H1 (cell line): ENCODE data around the gene RBSN. TPM values are rescaled to one million over a fixed set of nuclear protein-coding genes. Genes with fewer than 3 reads are reported as not detected.

ENCODE experiments used
- CTCF ChIA-PET: fragments of 300-600 bp; sonication (Branson Sonifier 250); formaldehyde crosslinking; loops from one replicate; lab custom pipeline; 2021; ENCODE audit not compliant: partially characterized antibody; lab: Charles Lee
- POLR2A ChIA-PET: fragments of 300-600 bp; sonication (Branson Sonifier 250); formaldehyde crosslinking; loops from one replicate; lab custom pipeline; 2021; ENCODE audit warnings: inconsistent platforms; ENCODE audit not compliant: partially characterized antibody; lab: Charles Lee
- DNase-seq, 2 experiments: peaks; one replicate each; pipeline versions ENCODE4 v3.0.0 to v3.0.0-alpha.2; 2010 to 2022; ENCODE audit warnings: low spot score in 2 of 2, low read depth in 1 of 2, mixed read lengths in 1 of 2
- FAIRE-seq: peaks from 2 replicates; lab custom pipeline; 2011; peaks lifted over from hg19 to GRCh38; lab: Jason Lieb, UNC
- H2AFZ ChIP-seq: 2 replicates; pipeline ENCODE4 v1.8.1; 2012; ENCODE audit warnings: low read length, inconsistent platforms
- H2AK5ac ChIP-seq: 2 replicates; pipeline ENCODE4 v1.6.1; 2013; ENCODE audit warnings: low read depth, low read length
- H2BK120ac ChIP-seq: replicated peaks from 2 replicates; pipeline ENCODE3; 2013; ENCODE audit warnings: low read depth, low read length, inconsistent platforms
- H2BK12ac ChIP-seq: 2 replicates; pipeline ENCODE4 v1.6.1; 2013; ENCODE audit warnings: low read depth, low read length
- H2BK15ac ChIP-seq: 2 replicates; pipeline ENCODE4 v1.6.1; 2013; ENCODE audit warnings: low read length
- H2BK20ac ChIP-seq: 2 replicates; pipeline ENCODE4 v1.6.1; 2013; ENCODE audit warnings: low read length
- H2BK5ac ChIP-seq: 2 replicates; pipeline ENCODE4 v1.6.1; 2013; ENCODE audit warnings: low read depth, low read length
- H3K14ac ChIP-seq: 2 replicates; pipeline ENCODE4 v1.6.1; 2013; ENCODE audit warnings: inconsistent platforms; ENCODE audit not compliant: insufficient read length
- H3K18ac ChIP-seq: 2 replicates; pipeline ENCODE4 v1.6.1; 2013; ENCODE audit warnings: low read length; ENCODE audit errors: extremely low read depth
- H3K23ac ChIP-seq: 2 replicates; pipeline ENCODE4 v1.6.1; 2013; ENCODE audit warnings: inconsistent platforms; ENCODE audit not compliant: insufficient read length
- H3K23me2 ChIP-seq: 2 replicates; pipeline ENCODE4 v1.6.1; 2013; ENCODE audit warnings: low read depth, low read length
- H3K27ac ChIP-seq: 2 replicates; pipeline ENCODE4 v1.6.1; 2011; ENCODE audit warnings: low read depth, low read length, inconsistent platforms
- H3K27me3 ChIP-seq, 4 experiments: replicated peaks in 1 of 4; 1 replicate in 1 of 4; 2 replicates in 3 of 4; pipeline versions ENCODE4 v1.6.1 to v1.8.1; 2011 to 2013; ENCODE audit warnings: low read length in 3 of 4, mild to moderate bottlenecking in 3 of 4, inconsistent platforms in 2 of 4, mixed read lengths in 2 of 4, moderate library complexity in 1 of 4; ENCODE audit not compliant: control insufficient read depth in 3 of 4, insufficient read depth in 3 of 4; ENCODE audit errors: extremely low read depth in 1 of 4
- H3K36me3 ChIP-seq, 4 experiments: 2 replicates each; pipeline versions ENCODE4 v1.6.1 to v1.8.1; 2011 to 2013; ENCODE audit warnings: mild to moderate bottlenecking in 4 of 4, low read length in 3 of 4, moderate library complexity in 2 of 4, control low read depth in 1 of 4, inconsistent platforms in 1 of 4; ENCODE audit not compliant: insufficient read depth in 4 of 4, control insufficient read depth in 2 of 4
- H3K4ac ChIP-seq: replicated peaks from 2 replicates; pipeline ENCODE3; 2013; ENCODE audit warnings: low read length, low read depth, mixed read lengths, inconsistent platforms; ENCODE audit not compliant: insufficient read length
- H3K4me1 ChIP-seq, 4 experiments: replicated peaks in 1 of 4; 1 replicate in 1 of 4; 2 replicates in 3 of 4; pipeline versions ENCODE4 v1.6.1 to v1.8.1; 2011 to 2013; ENCODE audit warnings: low read length in 3 of 4, inconsistent platforms in 2 of 4, mixed read lengths in 1 of 4; ENCODE audit not compliant: insufficient read depth in 4 of 4, control insufficient read depth in 3 of 4
- H3K4me2 ChIP-seq, 2 experiments: 2 replicates each; pipeline versions ENCODE4 v1.6.1 to v1.8.1; 2011 to 2013; ENCODE audit warnings: low read depth in 2 of 2, low read length in 2 of 2, control low read depth in 1 of 2, inconsistent platforms in 1 of 2, mild to moderate bottlenecking in 1 of 2; ENCODE audit not compliant: insufficient read depth in 1 of 2
- H3K4me3 ChIP-seq, 4 experiments: fragments of 200-600, 300-600 bp in 1 of 4; sonication (generic), shearing (Covaris generic), sonication (Bioruptor Twin) in 1 of 4; 2 replicates each; pipeline versions ENCODE4 v1.5.1 to v1.8.1; 2011 to 2016; ENCODE audit warnings: low read length in 4 of 4, low read depth in 3 of 4, control low read depth in 2 of 4, inconsistent platforms in 2 of 4, mild to moderate bottlenecking in 2 of 4, mixed read lengths in 1 of 4, moderate library complexity in 1 of 4; ENCODE audit not compliant: insufficient read depth in 2 of 4; ENCODE audit errors: extremely low read depth in 1 of 4
- H3K56ac ChIP-seq: replicated peaks from 2 replicates; pipeline ENCODE3; 2013; ENCODE audit warnings: low read depth, mild to moderate bottlenecking, mixed read lengths, low read length, inconsistent platforms; ENCODE audit not compliant: insufficient read length
- H3K79me1 ChIP-seq: 2 replicates; pipeline ENCODE4 v1.6.1; 2013; ENCODE audit warnings: low read depth, low read length, control low read depth
- H3K79me2 ChIP-seq, 2 experiments: 2 replicates each; pipeline versions ENCODE4 v1.6.1 to v1.8.1; 2012 to 2013; ENCODE audit warnings: low read length in 2 of 2, mild to moderate bottlenecking in 2 of 2, inconsistent platforms in 1 of 2; ENCODE audit not compliant: insufficient read depth in 2 of 2, control insufficient read depth in 1 of 2
- H3K9ac ChIP-seq, 4 experiments: replicated peaks in 1 of 4; 1 replicate in 1 of 4; 2 replicates in 3 of 4; pipeline versions ENCODE4 v1.6.1 to v1.8.1; 2011 to 2013; ENCODE audit warnings: low read depth in 3 of 4, low read length in 3 of 4, control low read depth in 2 of 4, mild to moderate bottlenecking in 2 of 4, moderate library complexity in 2 of 4, inconsistent platforms in 1 of 4; ENCODE audit errors: extremely low read depth in 1 of 4
- H3K9me3 ChIP-seq, 2 experiments: 2 replicates each; pipeline versions ENCODE4 v1.6.1 to v1.8.1; 2012 to 2013; ENCODE audit warnings: mild to moderate bottlenecking in 2 of 2, moderate library complexity in 2 of 2, control low read depth in 1 of 2, inconsistent platforms in 1 of 2, low read depth in 1 of 2, low read length in 1 of 2, mixed read lengths in 1 of 2; ENCODE audit not compliant: insufficient read depth in 2 of 2
- H4K20me1 ChIP-seq, 2 experiments: replicated peaks in 1 of 2; 2 replicates each; pipeline versions ENCODE3 to v1.8.1; 2011 to 2013; ENCODE audit warnings: inconsistent platforms in 2 of 2, low read length in 2 of 2, mild to moderate bottlenecking in 1 of 2; ENCODE audit not compliant: insufficient read depth in 2 of 2, control insufficient read depth in 1 of 2
- H4K5ac ChIP-seq: 2 replicates; pipeline ENCODE4 v1.6.1; 2013; ENCODE audit warnings: low read length, low read depth, mixed read lengths, inconsistent platforms; ENCODE audit not compliant: insufficient read length
- H4K8ac ChIP-seq: 2 replicates; pipeline ENCODE4 v1.8.0; 2013; ENCODE audit warnings: mild to moderate bottlenecking, moderate library complexity, low read length, inconsistent platforms; ENCODE audit not compliant: insufficient read depth; ENCODE audit errors: extremely low read depth
- H4K91ac ChIP-seq: replicated peaks from 2 replicates; pipeline ENCODE3; 2013; ENCODE audit warnings: low read length, mixed read lengths, inconsistent platforms; ENCODE audit not compliant: insufficient read length
- ASH2L ChIP-seq: fragments of 200-600, 300-600 bp; sonication (generic); IDR thresholded peaks from one replicate; pipeline ENCODE4 v1.7.1; 2017; ENCODE audit warnings: low read length
- BACH1 ChIP-seq: IDR thresholded peaks from 2 replicates; pipeline ENCODE4 v1.6.1; 2012; ENCODE audit warnings: low read length, improper control_type of control experiment
- BCL11A ChIP-seq, 2 experiments: IDR thresholded peaks; one replicate each; pipeline ENCODE4 v1.6.1; 2011; ENCODE audit warnings: low read depth in 2 of 2, low read length in 2 of 2, mild to moderate bottlenecking in 2 of 2
- CHD2 ChIP-seq: IDR thresholded peaks from 2 replicates; pipeline ENCODE4 v1.6.1; 2012; ENCODE audit warnings: low read length, improper control_type of control experiment
- MAFK ChIP-seq: IDR thresholded peaks from 2 replicates; pipeline ENCODE4 v1.6.1; 2012; ENCODE audit warnings: low read depth, mild to moderate bottlenecking, improper control_type of control experiment, low read length
- POLR2A ChIP-seq, 2 experiments: IDR thresholded peaks; 1 replicate in 1 of 2; 2 replicates in 1 of 2; pipeline ENCODE4 v1.6.1; 2011; ENCODE audit warnings: low read depth in 2 of 2, low read length in 2 of 2, mild to moderate bottlenecking in 2 of 2; ENCODE audit errors: control extremely low read depth in 1 of 2
- RAD21 ChIP-seq, 2 experiments: IDR thresholded peaks in 1 of 2; conservative IDR thresholded peaks in 1 of 2; 2 replicates each; pipeline ENCODE4 v1.6.1; 2011; ENCODE audit warnings: low read depth in 2 of 2, low read length in 2 of 2, improper control_type of control experiment in 1 of 2, inconsistent platforms in 1 of 2, mild to moderate bottlenecking in 1 of 2, moderate library complexity in 1 of 2
- SIRT6 ChIP-seq: IDR thresholded peaks from one replicate; pipeline ENCODE4 v1.7.1; 2012; ENCODE audit warnings: low read length, inconsistent platforms
- SP1 ChIP-seq: IDR thresholded peaks from 2 replicates; pipeline ENCODE4 v1.6.1; 2011; ENCODE audit warnings: low read depth, low read length
- TAF7 ChIP-seq: optimal IDR thresholded peaks from 2 replicates; pipeline ENCODE3; 2011; ENCODE audit warnings: low read depth, mild to moderate bottlenecking, inconsistent platforms, low read length, moderate library complexity, borderline replicate concordance
- YY1 ChIP-seq: IDR thresholded peaks from 2 replicates; pipeline ENCODE4 v1.6.1; 2011; ENCODE audit warnings: low read depth, mild to moderate bottlenecking, low read length
- WGBS, 2 experiments: shearing (Covaris generic) in 1 of 2; methylation state at CpG; one replicate each; pipeline versions ENCODE4 v1.1.6 to v1.1.7; 2013 to 2015; ENCODE audit warnings: low lambda C conversion rate in 2 of 2, mixed read lengths in 2 of 2, inconsistent platforms in 1 of 2, low coverage in 1 of 2, missing lambda C conversion rate in 1 of 2; ENCODE audit not compliant: insufficient replicate concordance in 2 of 2, insufficient coverage in 1 of 2, insufficient read length in 1 of 2; ENCODE audit errors: extremely low coverage in 1 of 2, missing lambda C conversion rate in 1 of 2; 5-methylcytosine and 5-hydroxymethylcytosine counted together
- polyA plus RNA-seq, 7 experiments: library from polyadenylated mRNA; depleted of rRNA in 3 of 7; stranded (reverse) in 5 of 7; unstranded in 2 of 7; fragments of >200 nt in 5 of 7; fragments of 200-250 nt in 2 of 7; gene quantifications; 1 replicate in 5 of 7; 2 replicates in 1 of 7; 4 replicates in 1 of 7; pipeline versions ENCODE4 v1.2.1 to v1.2.3, GENCODE V29; 2011 to 2013; ENCODE audit warnings: missing spikeins in 2 of 7, mixed read lengths in 2 of 7
- total RNA-seq: library from RNA; stranded (reverse); fragmentation: NEBNext Ultra II Directional; extraction: Animal tissue kit (Norgen Biotek cat#: 25700); gene quantifications from 2 replicates; pipeline ENCODE4 v1.2.1, GENCODE V29; 2021

RBSN gene
- total and polyA plus RNA-seq, 2 of the 8 experiments (the other 6 are each of a cell fraction or from before 2014, with no cell fraction given), result 5.9 to 20.0 TPM

- H4K91ac ChIP-seq, result no peak overlapping the region
- H2AFZ ChIP-seq, result no peak overlapping the region
- H3K79me1 ChIP-seq, result no peaks in the 10 kb centered on the region
- H3K56ac ChIP-seq, result no peak overlapping the region
- no peak overlapping the region for H2AK5ac ChIP-seq
- H3K18ac ChIP-seq, result no peak overlapping the region
- H2BK15ac ChIP-seq, result no peak overlapping the region
- H3K4ac ChIP-seq, result no peak overlapping the region
- H3K23ac ChIP-seq, result no peak overlapping the region
- ChIA-PET POLR2A (interaction anchor here (1.4 kb wide), 1 partner anchor 9 kb away, joined by 3 read pairs; no protein-coding TSS in a partner anchor), CTCF (no interaction called here)
- DNase-seq, result no peak
- H2BK5ac ChIP-seq, result no peak overlapping the region
- H3K4me1 ChIP-seq, result no peaks in the 10 kb centered on the region
- no peak overlapping the region for H4K8ac ChIP-seq
- no peaks in the 10 kb centered on the region for H4K20me1 ChIP-seq
- no peak overlapping the region for H4K5ac ChIP-seq
- no peak overlapping the region for H3K4me3 ChIP-seq
- no peak for FAIRE-seq
- H3K36me3 ChIP-seq, result peaks cover 3 to 29% (median 20%) of the 10 kb centered on the region in 4 experiments
- H2BK12ac ChIP-seq, result no peak overlapping the region
- H3K9ac ChIP-seq, result no peak overlapping the region
- no peaks in the 10 kb centered on the region for H3K23me2 ChIP-seq
- no peak overlapping the region for H3K4me2 ChIP-seq
- no peak overlapping the region for H3K14ac ChIP-seq
- H3K9me3 ChIP-seq, result no peaks in the 10 kb centered on the region
- H3K27me3 ChIP-seq, result no peaks in the 10 kb centered on the region
- 93% methylated on average over 2 of the region's 2 CpGs; no CpG with 5 or more reads in 1 of the 2 experiments for WGBS, 2 experiments
- H3K27ac ChIP-seq, result no peak overlapping the region
- no peaks in the 10 kb centered on the region for H3K79me2 ChIP-seq
- no peak overlapping the region for H2BK120ac ChIP-seq
- H2BK20ac ChIP-seq, result no peak overlapping the region
- TF ChIP-seq YY1, result no peak
- no peak for TF ChIP-seq BACH1
- no peak for TF ChIP-seq SP1
- TF ChIP-seq POLR2A (IDR thresholded peaks at IDR 0.05; ENCODE audit: control extremely low read depth in 1 of 2, low read depth in 2 of 2, low read length in 2 of 2), result no peak
- TF ChIP-seq RAD21 (IDR thresholded peaks at IDR 0.05 in 1 of 2, conservative IDR thresholded peaks at IDR 0.05 in 1 of 2; ENCODE audit: low read depth in 2 of 2, low read length in 2 of 2), result no peak
- no peak for TF ChIP-seq ASH2L
- no peak for TF ChIP-seq CHD2
- no peak for TF ChIP-seq SIRT6
- no peak for TF ChIP-seq TAF7
- no peak for TF ChIP-seq MAFK
- TF ChIP-seq BCL11A (IDR thresholded peaks at IDR 0.05; ENCODE audit: low read depth in 2 of 2, low read length in 2 of 2), result no peak
These were observed 27.2 kb downstream of the RBSN start for GRCh38 chr3:15071699-15072098.
